Central memory CD8-positive, alpha-beta T cell (primary cell): ENCODE results near the gene SLC11A1.

Experiments used
- ATAC-seq: fragments of 150-1000 bp; cut with Tn5 transposase; replicated peaks from 2 replicates; pipeline ENCODE4 v1.10.0; 2022; ENCODE audit warnings: mild to moderate bottlenecking, moderate FRiP score, moderate number of reproducible peaks; ENCODE audit not compliant: poor library complexity, severe bottlenecking; ENCODE audit errors: extremely low read depth
- DNase-seq, 2 donors: peaks; one replicate each; pipeline ENCODE4 v3.0.0; 2021; ENCODE audit warnings: low spot score in 2 of 2
- H3K27ac Mint-ChIP-seq: one replicate; pipeline ENCODE4 v1.8.0; 2022; ENCODE audit warnings: low read depth, mild to moderate bottlenecking, moderate library complexity, mixed read lengths
- H3K27me3 Mint-ChIP-seq: one replicate; pipeline ENCODE4 v1.8.0; 2022; ENCODE audit warnings: mixed read lengths
- H3K36me3 Mint-ChIP-seq: one replicate; pipeline ENCODE4 v1.8.0; 2022; ENCODE audit warnings: mild to moderate bottlenecking, moderate library complexity, mixed read lengths; ENCODE audit not compliant: insufficient read depth
- H3K4me1 Mint-ChIP-seq: one replicate; pipeline ENCODE4 v1.8.0; 2022; ENCODE audit warnings: mixed read lengths
- H3K4me3 Mint-ChIP-seq: one replicate; pipeline ENCODE4 v1.8.0; 2022; ENCODE audit warnings: mild to moderate bottlenecking, moderate library complexity, mixed read lengths
- H3K9me3 Mint-ChIP-seq: one replicate; pipeline ENCODE4 v1.8.0; 2022; ENCODE audit warnings: mixed read lengths

Gene SLC11A1

DNA sequence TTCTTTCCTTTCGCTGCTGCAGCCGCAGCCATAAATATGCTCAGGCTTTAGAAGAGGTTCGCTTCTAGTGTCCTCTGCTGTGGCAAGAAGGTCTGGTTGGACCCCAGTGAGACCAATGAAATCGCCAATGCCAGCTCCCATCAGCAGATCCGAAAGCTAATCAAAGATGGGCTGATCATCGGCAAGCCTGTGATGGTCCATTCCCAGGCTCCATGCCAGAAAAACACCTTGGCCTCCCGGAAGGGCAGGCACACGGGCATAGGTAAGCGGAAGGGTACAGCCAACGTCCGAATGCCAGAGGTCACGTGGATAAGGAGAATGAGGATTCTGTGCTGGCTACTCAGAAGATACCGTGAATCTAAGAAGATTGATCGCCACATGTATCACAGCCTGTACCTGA lies 28.0 kb upstream of the SLC11A1 start:
- no peaks in the 10 kb centered on the region for H3K4me1 Mint-ChIP-seq
- peaks cover 4% of the 10 kb centered on the region for H3K36me3 Mint-ChIP-seq
- DNase-seq = no peak
- peaks cover 6% of the 10 kb centered on the region for H3K9me3 Mint-ChIP-seq
- H3K4me3 Mint-ChIP-seq = no peak overlapping the region
- no peak for ATAC-seq
- H3K27ac Mint-ChIP-seq = no peak overlapping the region
- H3K27me3 Mint-ChIP-seq = no peaks in the 10 kb centered on the region

GRCh38 chr2:218354850-218355443 lies 27.1 kb upstream of the SLC11A1 start:
- DNase-seq (no peak), ATAC-seq (no peak)
- no peak overlapping the region for H3K4me3 Mint-ChIP-seq
- no peaks in the 10 kb centered on the region for H3K4me1 Mint-ChIP-seq
- peaks cover 6% of the 10 kb centered on the region for H3K9me3 Mint-ChIP-seq
- H3K27ac Mint-ChIP-seq = no peak overlapping the region
- peaks cover 4% of the 10 kb centered on the region for H3K36me3 Mint-ChIP-seq
- no peaks in the 10 kb centered on the region for H3K27me3 Mint-ChIP-seq

DNA sequence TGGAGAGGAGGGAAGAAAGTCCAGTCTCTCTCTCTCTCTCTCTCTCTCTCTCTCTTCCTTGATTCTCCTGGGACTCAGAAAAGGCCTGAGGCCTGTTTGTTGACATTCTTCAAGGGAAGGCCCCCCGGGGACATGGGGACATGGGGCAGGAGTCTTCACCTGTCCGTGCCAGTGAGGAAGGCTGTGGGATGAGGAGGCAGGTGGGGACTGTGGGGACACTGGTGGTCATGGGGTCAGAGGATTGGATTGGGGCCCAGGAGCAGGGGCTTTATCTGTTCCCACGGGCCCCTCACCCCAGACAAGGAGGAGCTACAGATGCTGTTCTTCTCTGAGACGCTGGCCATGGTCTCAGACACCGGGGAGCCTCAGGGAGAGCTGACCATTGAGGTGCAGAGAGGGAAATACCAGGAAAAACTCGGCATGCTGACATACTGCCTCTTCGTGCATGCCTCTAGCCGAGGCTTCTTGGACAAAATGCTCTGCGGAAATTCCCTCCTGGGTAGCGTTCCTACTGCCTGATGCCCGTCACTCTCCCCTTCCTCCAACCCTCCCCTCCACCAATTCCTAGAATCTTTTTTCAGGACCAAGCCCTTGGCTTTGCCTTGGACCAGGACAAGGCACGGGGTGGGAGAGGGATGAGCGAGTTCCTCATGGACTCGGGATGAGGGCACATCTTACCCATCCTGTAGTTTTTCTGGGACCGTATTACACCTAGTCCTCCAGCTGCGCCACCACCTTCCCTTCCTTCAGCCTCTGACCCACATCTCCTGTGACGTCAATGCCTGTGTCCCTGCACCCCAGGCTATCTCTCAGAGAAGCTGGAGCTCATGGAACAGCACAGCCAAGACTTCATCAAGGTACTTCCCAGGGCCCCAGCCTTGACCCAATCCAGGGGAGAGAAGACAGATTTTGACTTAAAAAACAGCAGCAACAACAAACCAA lies 24.6 kb upstream of the SLC11A1 start:
- no peaks in the 10 kb centered on the region for H3K4me1 Mint-ChIP-seq
- H3K27ac Mint-ChIP-seq = no peak overlapping the region
- no peak overlapping the region for H3K4me3 Mint-ChIP-seq
- ATAC-seq (no peak), DNase-seq (no peak)
- H3K9me3 Mint-ChIP-seq = no peaks in the 10 kb centered on the region
- H3K27me3 Mint-ChIP-seq = no peaks in the 10 kb centered on the region
- peaks cover 4% of the 10 kb centered on the region for H3K36me3 Mint-ChIP-seq

DNA sequence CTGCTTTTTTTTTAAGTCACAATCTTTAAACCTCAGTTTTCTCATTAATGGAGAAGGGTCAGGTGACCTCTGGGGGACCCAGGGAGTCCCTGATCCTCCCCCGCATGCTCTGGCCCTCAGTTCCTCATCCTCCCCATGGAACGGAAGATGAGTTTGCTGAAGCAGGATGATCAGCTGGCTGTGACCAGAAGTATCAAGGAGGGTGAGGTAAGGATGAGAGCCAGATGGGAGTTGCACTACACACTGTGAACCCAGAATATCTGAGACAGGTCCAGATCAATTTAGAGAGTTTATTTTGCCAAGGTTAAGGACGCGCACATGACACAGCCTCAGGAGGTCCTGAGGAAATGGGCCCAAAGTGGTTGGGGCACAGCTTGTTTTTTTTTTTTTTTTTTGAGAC lies 21.6 kb upstream of the SLC11A1 start:
- no peaks in the 10 kb centered on the region for H3K9me3 Mint-ChIP-seq
- H3K4me3 Mint-ChIP-seq = no peak overlapping the region
- no peaks in the 10 kb centered on the region for H3K27me3 Mint-ChIP-seq
- H3K27ac Mint-ChIP-seq = no peak overlapping the region
- H3K36me3 Mint-ChIP-seq = peaks cover 4% of the 10 kb centered on the region
- ATAC-seq (no peak), DNase-seq (no peak)
- H3K4me1 Mint-ChIP-seq = peaks cover under 1% of the 10 kb centered on the region

GRCh38 chr2:218362606-218363005 lies 19.5 kb upstream of the SLC11A1 start:
- ATAC-seq (no peak), DNase-seq (no peak)
- H3K27ac Mint-ChIP-seq = no peak overlapping the region
- H3K27me3 Mint-ChIP-seq = no peaks in the 10 kb centered on the region
- H3K36me3 Mint-ChIP-seq = peaks cover 5% of the 10 kb centered on the region
- H3K4me3 Mint-ChIP-seq = no peak overlapping the region
- peaks cover 5% of the 10 kb centered on the region for H3K4me1 Mint-ChIP-seq
- no peaks in the 10 kb centered on the region for H3K9me3 Mint-ChIP-seq

GRCh38 chr2:218363736-218364135 lies 18.3 kb upstream of the SLC11A1 start:
- ATAC-seq (no peak), DNase-seq (no peak)
- H3K36me3 Mint-ChIP-seq = peaks cover 5% of the 10 kb centered on the region
- no peak overlapping the region for H3K27ac Mint-ChIP-seq
- no peak overlapping the region for H3K4me3 Mint-ChIP-seq
- H3K4me1 Mint-ChIP-seq = peaks cover 5% of the 10 kb centered on the region
- no peaks in the 10 kb centered on the region for H3K9me3 Mint-ChIP-seq
- H3K27me3 Mint-ChIP-seq = no peaks in the 10 kb centered on the region

GRCh38 chr2:218364196-218364595 lies 17.9 kb upstream of the SLC11A1 start:
- peaks cover 7% of the 10 kb centered on the region for H3K36me3 Mint-ChIP-seq
- H3K9me3 Mint-ChIP-seq = no peaks in the 10 kb centered on the region
- no peaks in the 10 kb centered on the region for H3K27me3 Mint-ChIP-seq
- ATAC-seq (no peak), DNase-seq (no peak)
- H3K4me3 Mint-ChIP-seq = no peak overlapping the region
- no peak overlapping the region for H3K27ac Mint-ChIP-seq
- peaks cover 5% of the 10 kb centered on the region for H3K4me1 Mint-ChIP-seq

DNA sequence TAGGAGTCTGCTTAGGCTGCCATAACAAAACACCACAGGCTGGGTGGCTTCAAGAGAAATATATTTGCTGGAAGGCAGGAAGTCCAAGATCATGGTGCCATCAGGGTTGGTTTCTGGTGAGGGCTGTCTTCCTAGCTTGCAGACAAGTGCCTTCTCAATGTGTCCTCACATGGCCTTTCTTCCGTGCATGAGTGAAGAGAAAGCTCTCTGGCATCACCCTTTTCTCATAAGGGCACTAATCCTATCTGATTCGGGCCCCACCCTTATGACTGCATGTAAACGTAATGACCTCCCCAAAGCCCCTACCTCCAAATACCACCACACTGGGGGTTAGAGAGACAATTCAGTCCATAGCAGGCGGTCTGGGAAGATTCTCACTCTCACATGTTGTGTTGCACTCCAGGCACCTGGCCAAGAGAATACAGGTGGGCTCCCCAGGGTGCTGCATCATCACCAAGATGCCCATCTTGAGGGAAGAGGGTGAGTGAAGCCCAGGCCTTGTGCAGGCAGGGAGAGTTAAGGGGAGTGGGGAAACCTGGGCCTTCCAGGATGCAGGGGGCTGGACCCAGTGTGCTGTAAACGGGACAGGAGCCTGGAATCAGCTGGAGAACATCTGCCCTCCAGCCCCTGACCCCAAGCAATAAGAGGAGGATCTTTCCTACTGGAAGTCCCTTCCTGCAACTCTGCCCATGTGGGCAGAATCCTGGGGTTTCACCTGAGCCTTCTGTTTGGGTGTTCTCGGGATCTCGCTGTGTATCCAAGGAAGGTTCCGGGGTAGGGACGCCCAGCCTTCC lies 15.3 kb upstream of the SLC11A1 start:
- Mint-ChIP-seq H3K27me3 (no peaks in the 10 kb centered on the region), H3K9me3 (no peaks in the 10 kb centered on the region), H3K36me3 (peaks cover 5% of the 10 kb centered on the region), H3K27ac (peak overlapping the region; percentile 83), H3K4me3 (peak overlapping the region; percentile 75), H3K4me1 (peaks cover 5% of the 10 kb centered on the region)
- ATAC-seq (no peak), DNase-seq (no peak)

DNA sequence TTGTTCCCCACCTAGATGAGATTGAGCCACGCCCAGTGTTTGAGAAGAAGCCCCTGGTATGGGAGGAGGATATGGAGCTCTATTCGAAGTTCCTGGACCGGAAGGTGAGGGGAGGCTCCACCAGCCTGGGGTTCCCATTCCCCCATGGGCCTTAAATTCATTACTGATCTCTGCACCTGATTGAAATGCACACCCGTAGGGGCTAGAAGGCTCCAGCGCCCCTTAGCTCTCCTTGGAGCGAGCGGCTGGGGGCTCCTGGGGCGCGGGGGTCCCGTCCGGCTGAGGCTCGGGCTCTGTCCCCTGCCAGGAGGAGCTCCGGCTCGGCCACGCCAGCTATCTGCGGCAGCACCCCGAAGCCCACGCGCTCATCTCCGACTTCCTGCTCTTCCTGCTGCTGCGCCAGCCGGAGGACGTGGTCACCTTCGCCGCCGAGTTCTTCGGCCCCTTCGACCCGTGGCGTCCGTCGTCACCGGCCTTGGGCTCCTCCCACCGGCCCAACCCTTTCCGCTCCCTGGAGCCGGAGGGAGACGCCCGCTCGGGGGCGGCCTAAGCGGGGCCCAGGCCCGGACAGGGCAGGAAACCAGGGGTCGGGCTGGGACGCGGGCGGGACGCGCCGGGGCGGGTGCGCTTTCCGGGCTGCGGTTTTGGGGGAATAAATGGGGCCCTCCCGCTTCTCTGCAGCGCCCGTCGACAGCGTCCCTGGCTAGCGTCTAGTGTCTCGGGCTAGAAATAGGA lies 14.5 kb upstream of the SLC11A1 start:
- H3K9me3 Mint-ChIP-seq = no peaks in the 10 kb centered on the region
- peak overlapping the region; percentile 83 for H3K27ac Mint-ChIP-seq
- H3K4me3 Mint-ChIP-seq = peak overlapping the region; percentile 75
- no peaks in the 10 kb centered on the region for H3K27me3 Mint-ChIP-seq
- H3K36me3 Mint-ChIP-seq = peaks cover 5% of the 10 kb centered on the region
- peaks cover 5% of the 10 kb centered on the region for H3K4me1 Mint-ChIP-seq
- peak; percentile 39 to 51 for DNase-seq
- peak; percentile 72 for ATAC-seq

DNA sequence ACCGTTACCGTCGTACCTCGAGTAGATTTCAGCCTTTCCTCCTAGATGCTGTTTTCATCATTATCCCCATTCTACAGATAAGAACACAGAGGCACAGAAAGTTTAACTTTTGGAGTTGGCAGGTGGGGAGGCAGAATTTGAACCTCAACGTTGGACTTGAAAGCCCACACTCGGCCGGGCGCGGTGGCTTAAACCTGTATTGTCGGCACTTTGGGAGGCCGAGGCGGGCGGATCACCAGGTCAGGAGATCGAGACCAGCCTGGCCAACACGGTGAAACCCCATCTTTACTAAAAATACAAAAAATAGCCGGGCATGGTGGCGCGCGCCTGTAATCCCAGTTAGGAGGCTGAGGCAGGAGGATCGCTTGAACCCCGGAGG lies 13.9 kb upstream of the SLC11A1 start:
- peaks cover 5% of the 10 kb centered on the region for H3K4me1 Mint-ChIP-seq

GRCh38 chr2:218368621-218369153 lies 13.4 kb upstream of the SLC11A1 start:
- Mint-ChIP-seq H3K27ac (no peak overlapping the region), H3K4me3 (no peak overlapping the region), H3K9me3 (no peaks in the 10 kb centered on the region), H3K27me3 (no peaks in the 10 kb centered on the region), H3K36me3 (peaks cover 5% of the 10 kb centered on the region), H3K4me1 (peaks cover 5% of the 10 kb centered on the region)
- ATAC-seq (no peak), DNase-seq (no peak)

More for the DNA sequence above, 13.9 kb upstream of the SLC11A1 start:
- H3K4me3 Mint-ChIP-seq = peak overlapping the region; percentile 75
- H3K27me3 Mint-ChIP-seq = no peaks in the 10 kb centered on the region
- peaks cover 5% of the 10 kb centered on the region for H3K36me3 Mint-ChIP-seq
- peak overlapping the region; percentile 83 for H3K27ac Mint-ChIP-seq
- ATAC-seq (no peak), DNase-seq (no peak)
- H3K9me3 Mint-ChIP-seq = no peaks in the 10 kb centered on the region

DNA sequence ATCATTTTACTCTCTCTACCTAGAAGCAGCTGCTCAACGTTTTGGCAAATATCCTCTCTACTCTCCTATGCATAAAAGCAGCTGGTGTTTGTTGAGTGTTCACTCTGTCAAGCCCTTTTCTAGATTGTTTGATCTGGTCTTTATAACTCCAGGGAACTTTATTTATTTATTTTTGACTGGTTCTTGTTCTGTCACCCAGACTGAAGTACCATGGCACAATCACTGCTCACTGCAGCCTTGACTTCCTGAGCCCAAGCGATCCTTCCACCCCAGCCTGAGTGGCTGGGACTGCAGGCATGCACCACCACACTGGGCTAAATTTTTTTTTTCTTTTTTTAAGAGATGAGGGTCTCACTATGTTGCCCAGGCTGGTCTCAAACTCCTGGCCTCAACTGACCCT lies 12.7 kb upstream of the SLC11A1 start:
- Mint-ChIP-seq H3K36me3 (peaks cover 5% of the 10 kb centered on the region), H3K9me3 (no peaks in the 10 kb centered on the region), H3K27ac (peak overlapping the region; percentile 45), H3K4me1 (peaks cover 5% of the 10 kb centered on the region), H3K27me3 (no peaks in the 10 kb centered on the region), H3K4me3 (peak overlapping the region; percentile 11)
- ATAC-seq (no peak), DNase-seq (no peak)
